Stomach smooth muscle (tissue), 2 donors: Measurements from ENCODE around the gene ACYP2.
"Not testable (repeated sequence)": the region's sequence is repeated elsewhere in the genome, so short reads cannot be mapped to it uniquely, and the experiment has no call there.

Experiments
- H3K27ac ChIP-seq: one replicate; pipeline ENCODE4 v1.7.0; 2013; ENCODE audit warnings: mild to moderate bottlenecking, low read length, inconsistent platforms
- H3K27me3 ChIP-seq, 2 donors: one replicate each; pipeline ENCODE4 v1.7.0; 2013; ENCODE audit warnings: low read length in 2 of 2; ENCODE audit not compliant: insufficient read depth in 2 of 2, control insufficient read depth in 1 of 2
- H3K36me3 ChIP-seq, 2 donors: one replicate each; pipeline ENCODE4 v1.7.0; 2013; ENCODE audit warnings: low read length in 2 of 2; ENCODE audit not compliant: control insufficient read depth in 2 of 2, insufficient read depth in 2 of 2
- H3K4me1 ChIP-seq: one replicate; pipeline ENCODE4 v1.7.0; 2013; ENCODE audit warnings: low read length; ENCODE audit not compliant: control insufficient read depth, insufficient read depth
- H3K4me3 ChIP-seq, 2 donors: one replicate each; pipeline ENCODE4 v1.7.0; 2013; ENCODE audit warnings: low read length in 2 of 2
- H3K9ac ChIP-seq, 2 donors: one replicate each; pipeline ENCODE4 v1.7.0; 2013; ENCODE audit warnings: low read length in 2 of 2, mild to moderate bottlenecking in 1 of 2
- H3K9me3 ChIP-seq, 2 donors: one replicate each; pipeline ENCODE4 v1.7.0; 2013; ENCODE audit warnings: low read length in 2 of 2; ENCODE audit not compliant: control insufficient read depth in 2 of 2
- donor health status: healthy.
- donor health status: Pancreatic carcinoma.

Gene ACYP2

GRCh38 chr2:54097124-54097523, 18.3 kb upstream of the ACYP2 start:
- H3K4me3 ChIP-seq = no peak overlapping the region
- H3K36me3 ChIP-seq = no peaks in the 10 kb centered on the region
- no peaks in the 10 kb centered on the region for H3K27me3 ChIP-seq
- no peaks in the 10 kb centered on the region for H3K4me1 ChIP-seq
- no peaks in the 10 kb centered on the region for H3K9me3 ChIP-seq
- no peak overlapping the region for H3K27ac ChIP-seq
- no peak overlapping the region for H3K9ac ChIP-seq

GRCh38 chr2:54099370-54099769, 16.0 kb upstream of the ACYP2 start:
- H3K9ac ChIP-seq = no peak overlapping the region
- no peaks in the 10 kb centered on the region for H3K4me1 ChIP-seq
- no peaks in the 10 kb centered on the region for H3K9me3 ChIP-seq
- H3K36me3 ChIP-seq = no peaks in the 10 kb centered on the region
- H3K4me3 ChIP-seq = no peak overlapping the region
- H3K27ac ChIP-seq = no peak overlapping the region
- no peaks in the 10 kb centered on the region for H3K27me3 ChIP-seq

GRCh38 chr2:54099829-54100585, 15.4 kb upstream of the ACYP2 start:
- Histone ChIP-seq H3K4me3 (no peak overlapping the region), H3K27ac (no peak overlapping the region), H3K27me3 (no peaks in the 10 kb centered on the region), H3K9ac (no peak overlapping the region), H3K9me3 (no peaks in the 10 kb centered on the region), H3K4me1 (no peaks in the 10 kb centered on the region), H3K36me3 (no peaks in the 10 kb centered on the region)

GRCh38 chr2:54100772-54101171, 14.6 kb upstream of the ACYP2 start:
- no peaks in the 10 kb centered on the region for H3K9me3 ChIP-seq
- no peaks in the 10 kb centered on the region for H3K27me3 ChIP-seq
- H3K36me3 ChIP-seq = no peaks in the 10 kb centered on the region
- H3K27ac ChIP-seq = no peak overlapping the region
- no peak overlapping the region for H3K4me3 ChIP-seq
- H3K4me1 ChIP-seq = no peaks in the 10 kb centered on the region
- no peak overlapping the region for H3K9ac ChIP-seq

- no peak overlapping the region for H3K27ac ChIP-seq
- no peak overlapping the region for H3K4me3 ChIP-seq
- no peak overlapping the region for H3K9ac ChIP-seq
- no peaks in the 10 kb centered on the region for H3K9me3 ChIP-seq
- H3K4me1 ChIP-seq = no peaks in the 10 kb centered on the region
- H3K27me3 ChIP-seq = no peaks in the 10 kb centered on the region
- no peaks in the 10 kb centered on the region for H3K36me3 ChIP-seq
Measured at GRCh38 chr2:54103454-54104314, 11.7 kb upstream of the ACYP2 start.

- Histone ChIP-seq H3K9me3 (no peaks in the 10 kb centered on the region), H3K4me3 (no peak overlapping the region), H3K27me3 (no peaks in the 10 kb centered on the region), H3K36me3 (no peaks in the 10 kb centered on the region), H3K9ac (no peak overlapping the region), H3K4me1 (no peaks in the 10 kb centered on the region), H3K27ac (no peak overlapping the region)
Measured at GRCh38 chr2:54106631-54107454, 8.6 kb upstream of the ACYP2 start.

GRCh38 chr2:54107455-54107764, 8.0 kb upstream of the ACYP2 start:
- H3K4me1 ChIP-seq = no peaks in the 10 kb centered on the region
- H3K9ac ChIP-seq = no peak overlapping the region
- H3K4me3 ChIP-seq = no peak overlapping the region
- H3K36me3 ChIP-seq = no peaks in the 10 kb centered on the region
- H3K27me3 ChIP-seq = no peaks in the 10 kb centered on the region
- no peaks in the 10 kb centered on the region for H3K9me3 ChIP-seq
- no peak overlapping the region for H3K27ac ChIP-seq

- H3K9ac ChIP-seq = no peak overlapping the region
- no peak overlapping the region for H3K27ac ChIP-seq
- H3K4me3 ChIP-seq = no peak overlapping the region
Measured at GRCh38 chr2:54107903-54108615, 7.4 kb upstream of the ACYP2 start.

GRCh38 chr2:54109848-54110247, 5.6 kb upstream of the ACYP2 start:
- Histone ChIP-seq H3K4me1 (no peaks in the 10 kb centered on the region), H3K36me3 (no peaks in the 10 kb centered on the region), H3K27ac (no peak overlapping the region), H3K9ac (no peak overlapping the region), H3K4me3 (no peak overlapping the region), H3K9me3 (no peaks in the 10 kb centered on the region), H3K27me3 (no peaks in the 10 kb centered on the region)

More at GRCh38 chr2:54107903-54108615, 7.4 kb upstream of the ACYP2 start:
- H3K9me3 ChIP-seq = no peaks in the 10 kb centered on the region
- no peaks in the 10 kb centered on the region for H3K27me3 ChIP-seq
- no peaks in the 10 kb centered on the region for H3K36me3 ChIP-seq
- H3K4me1 ChIP-seq = no peaks in the 10 kb centered on the region

GRCh38 chr2:54114479-54114878, 936 bp upstream of the ACYP2 start:
- peak overlapping the region in 1 of 2 donors; percentile 99 for H3K9ac ChIP-seq
- not testable (repeated sequence) for H3K9me3 ChIP-seq, H3K4me1 ChIP-seq, H3K36me3 ChIP-seq, H3K27me3 ChIP-seq
- H3K4me3 ChIP-seq = peak overlapping the region; percentile 87 to 97
- peak overlapping the region; percentile 100 for H3K27ac ChIP-seq
